HepG2 (cell line): ENCODE measurements around the gene ATG3. TPM values are rescaled to one million over a fixed set of nuclear protein-coding genes. Genes with fewer than 3 reads are reported as not detected.

Experiments
- CBX1 ChIP-seq: IDR thresholded peaks from one replicate; pipeline ENCODE4 v1.6.1; 2016; ENCODE audit warnings: antibody characterized with exemption, low read depth
- CEBPB ChIP-seq: IDR thresholded peaks from 2 replicates; pipeline ENCODE4 v1.6.1; 2011; ENCODE audit warnings: low read depth, low read length, improper control_type of control experiment, borderline replicate concordance
- CEBPG ChIP-seq: IDR thresholded peaks from 2 replicates; pipeline ENCODE4 v1.6.1; 2016
- DNMT1 ChIP-seq: sonication (generic); formaldehyde crosslinking; IDR thresholded peaks from 2 replicates; pipeline ENCODE4 v1.5.1; 2020; ENCODE audit warnings: mild to moderate bottlenecking, missing genetic modification reagents
- ETV6 ChIP-seq: sonication (generic); formaldehyde crosslinking; conservative IDR thresholded peaks from 2 replicates; pipeline ENCODE4 v1.4.0; 2020; ENCODE audit warnings: missing genetic modification reagents
- GTF2F1 ChIP-seq: fragments of 150-350 bp; IDR thresholded peaks from 2 replicates; pipeline ENCODE4 v1.6.1; 2014; ENCODE audit warnings: low read length
- NCOR1 ChIP-seq: fragments of 200-600 bp; sonication (generic); IDR thresholded peaks from 2 replicates; pipeline ENCODE4 v1.7.0; 2017; ENCODE audit warnings: antibody characterized with exemption, low read length, borderline replicate concordance
- PAWR ChIP-seq: sonication (generic); formaldehyde crosslinking; IDR thresholded peaks from 2 replicates; pipeline ENCODE4 v1.4.0; 2020; ENCODE audit warnings: missing genetic modification reagents, mild to moderate bottlenecking, borderline replicate concordance
- PAX8 ChIP-seq: sonication (generic); formaldehyde crosslinking; IDR thresholded peaks from 2 replicates; pipeline ENCODE4 v1.8.0; 2022; ENCODE audit warnings: mild to moderate bottlenecking, missing genetic modification reagents, borderline replicate concordance
- POGK ChIP-seq: sonication (generic); formaldehyde crosslinking; conservative IDR thresholded peaks from 2 replicates; pipeline ENCODE4 v1.8.0; 2022; ENCODE audit warnings: mild to moderate bottlenecking, moderate library complexity, missing genetic modification reagents
- RARA ChIP-seq: IDR thresholded peaks from 2 replicates; pipeline ENCODE4 v1.6.1; 2016; ENCODE audit warnings: missing genetic modification reagents, missing compliant biosample characterization
- RBFOX2 ChIP-seq: fragments of 200-400 bp; formaldehyde crosslinking; IDR thresholded peaks from 2 replicates; pipeline ENCODE4 v1.6.1; 2017; ENCODE audit warnings: low read depth, mild to moderate bottlenecking, low read length
- REXO4 ChIP-seq: sonication (generic); formaldehyde crosslinking; IDR thresholded peaks from 2 replicates; pipeline ENCODE4 v1.8.0; 2022; ENCODE audit warnings: missing genetic modification reagents, mild to moderate bottlenecking, borderline replicate concordance
- SETDB1 ChIP-seq: sonication (generic); formaldehyde crosslinking; IDR thresholded peaks from 2 replicates; pipeline ENCODE4 v1.5.1; 2020; ENCODE audit warnings: missing genetic modification reagents, mild to moderate bottlenecking, borderline replicate concordance
- TAF1 ChIP-seq: sonication (generic); formaldehyde crosslinking; IDR thresholded peaks from 2 replicates; pipeline ENCODE4 v1.4.0; 2020; ENCODE audit warnings: missing genetic modification reagents
- YY1 ChIP-seq: IDR thresholded peaks from 2 replicates; pipeline ENCODE4 v1.6.1; 2011; ENCODE audit warnings: low read length, low read depth, moderate library complexity, mild to moderate bottlenecking; ENCODE audit not compliant: insufficient read depth, insufficient replicate concordance
- ZBTB7B ChIP-seq: sonication (generic); formaldehyde crosslinking; IDR thresholded peaks from 2 replicates; pipeline ENCODE4 v1.4.0; 2020; ENCODE audit warnings: missing genetic modification reagents
- ZFP36L1 ChIP-seq: sonication (generic); formaldehyde crosslinking; IDR thresholded peaks from 2 replicates; pipeline ENCODE4 v1.8.0; 2022; ENCODE audit warnings: mild to moderate bottlenecking, missing genetic modification reagents, moderate library complexity
- ZFP37 ChIP-seq: sonication (generic); formaldehyde crosslinking; IDR thresholded peaks from 2 replicates; pipeline ENCODE4 v1.4.0; 2020; ENCODE audit warnings: missing genetic modification reagents, borderline replicate concordance
- ZNF335 ChIP-seq: sonication (generic); formaldehyde crosslinking; IDR thresholded peaks from 2 replicates; pipeline ENCODE4 v1.4.0; 2020; ENCODE audit warnings: missing genetic modification reagents
- ZNF431 ChIP-seq: sonication (generic); formaldehyde crosslinking; IDR thresholded peaks from 2 replicates; pipeline ENCODE4 v1.9.0; 2022; ENCODE audit warnings: missing genetic modification reagents, low read depth, mild to moderate bottlenecking, borderline replicate concordance
- ZNF543 ChIP-seq: sonication (generic); formaldehyde crosslinking; IDR thresholded peaks from 2 replicates; pipeline ENCODE4 v1.4.0; 2020; ENCODE audit warnings: mild to moderate bottlenecking, missing genetic modification reagents
- ZNF724P ChIP-seq: sonication (generic); formaldehyde crosslinking; IDR thresholded peaks from 2 replicates; pipeline ENCODE4 v1.8.0; 2022; ENCODE audit warnings: missing genetic modification reagents, borderline replicate concordance
- ZNF776 ChIP-seq: sonication (generic); formaldehyde crosslinking; IDR thresholded peaks from 2 replicates; pipeline ENCODE4 v1.4.0; 2020; ENCODE audit warnings: mild to moderate bottlenecking, missing genetic modification reagents
- ZNF878 ChIP-seq: sonication (generic); formaldehyde crosslinking; IDR thresholded peaks from 2 replicates; pipeline ENCODE4 v1.8.1; 2023; ENCODE audit warnings: mild to moderate bottlenecking, missing genetic modification reagents, moderate library complexity
- ZSCAN12 ChIP-seq: sonication (generic); formaldehyde crosslinking; IDR thresholded peaks from 2 replicates; pipeline ENCODE4 v1.9.0; 2021; ENCODE audit warnings: mild to moderate bottlenecking, missing genetic modification reagents
- polyA plus RNA-seq, 8 experiments: library from polyadenylated mRNA; depleted of rRNA in 3 of 8; stranded (reverse) in 7 of 8; unstranded in 1 of 8; fragments of >200 nt; fragmentation: Illumina TruSeq in 4 of 8; extraction: Trizol in 4 of 8; gene quantifications; 2 replicates each; pipeline versions ENCODE4 v1.2.1 to v1.2.3, GENCODE V29; 2011 to 2016; ENCODE audit warnings: low read depth in 4 of 8, missing spikeins in 1 of 8, mixed read lengths in 1 of 8; ENCODE audit not compliant: insufficient read depth in 1 of 8
- total RNA-seq, 5 experiments: library from RNA; depleted of rRNA; stranded (reverse); fragments of >200 nt; fragmentation: Illumina TruSeq; extraction: Trizol; gene quantifications; 2 replicates each; pipeline ENCODE4 v1.2.3, GENCODE V29; 2016; ENCODE audit warnings: low read depth in 1 of 5
- TF ChIP-seq, protein P1 (sequence below): sonication (generic); formaldehyde crosslinking; IDR thresholded peaks from 2 replicates; pipeline ENCODE4 v1.5.1; 2020; ENCODE audit warnings: mild to moderate bottlenecking, missing genetic modification reagents

The ATG3 gene
- total and polyA plus RNA-seq, 2 of the 13 experiments (the other 11 are each of a cell fraction or from before 2014, with no cell fraction given), result 19.6 to 34.8 TPM

DNA sequence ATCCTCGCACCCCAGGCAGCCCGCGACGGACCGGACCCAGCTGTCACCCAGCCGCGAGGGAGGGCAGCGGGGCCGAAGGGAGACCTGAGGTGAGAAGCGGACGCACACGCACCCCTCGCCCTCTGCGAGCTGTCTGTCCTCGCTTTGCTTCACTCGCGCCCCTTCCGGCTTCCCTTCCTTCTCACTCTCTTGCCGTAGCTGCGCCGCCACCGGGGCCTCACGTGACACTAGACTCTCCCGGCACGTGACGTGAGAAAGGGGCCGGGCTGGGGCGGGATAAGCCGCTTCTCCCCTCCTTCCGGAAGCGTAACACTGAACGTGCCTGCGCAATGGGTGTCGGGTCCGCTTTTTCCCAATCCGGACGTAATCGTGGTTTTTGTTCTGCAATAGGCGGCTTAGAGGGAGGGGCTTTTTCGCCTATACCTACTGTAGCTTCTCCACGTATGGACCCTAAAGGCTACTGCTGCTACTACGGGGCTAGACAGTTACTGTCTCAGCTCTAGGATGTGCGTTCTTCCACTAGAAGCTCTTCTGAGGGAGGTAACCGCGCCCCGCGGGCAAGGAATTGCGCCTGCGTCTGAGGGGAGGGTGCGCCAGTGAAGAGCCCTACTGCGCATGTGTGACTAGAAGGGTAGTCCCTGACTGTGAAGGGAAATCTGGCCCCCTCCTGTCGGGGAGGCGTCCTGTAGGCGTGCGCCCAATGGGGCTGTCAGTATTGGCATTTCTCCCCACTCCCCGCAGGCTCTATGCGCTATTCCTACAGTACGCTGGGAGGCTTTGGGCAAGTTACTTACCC, at the start of gene ATG3, which contains the start of gene SLC35A5 (continued):
- TF ChIP-seq, protein P1, sequence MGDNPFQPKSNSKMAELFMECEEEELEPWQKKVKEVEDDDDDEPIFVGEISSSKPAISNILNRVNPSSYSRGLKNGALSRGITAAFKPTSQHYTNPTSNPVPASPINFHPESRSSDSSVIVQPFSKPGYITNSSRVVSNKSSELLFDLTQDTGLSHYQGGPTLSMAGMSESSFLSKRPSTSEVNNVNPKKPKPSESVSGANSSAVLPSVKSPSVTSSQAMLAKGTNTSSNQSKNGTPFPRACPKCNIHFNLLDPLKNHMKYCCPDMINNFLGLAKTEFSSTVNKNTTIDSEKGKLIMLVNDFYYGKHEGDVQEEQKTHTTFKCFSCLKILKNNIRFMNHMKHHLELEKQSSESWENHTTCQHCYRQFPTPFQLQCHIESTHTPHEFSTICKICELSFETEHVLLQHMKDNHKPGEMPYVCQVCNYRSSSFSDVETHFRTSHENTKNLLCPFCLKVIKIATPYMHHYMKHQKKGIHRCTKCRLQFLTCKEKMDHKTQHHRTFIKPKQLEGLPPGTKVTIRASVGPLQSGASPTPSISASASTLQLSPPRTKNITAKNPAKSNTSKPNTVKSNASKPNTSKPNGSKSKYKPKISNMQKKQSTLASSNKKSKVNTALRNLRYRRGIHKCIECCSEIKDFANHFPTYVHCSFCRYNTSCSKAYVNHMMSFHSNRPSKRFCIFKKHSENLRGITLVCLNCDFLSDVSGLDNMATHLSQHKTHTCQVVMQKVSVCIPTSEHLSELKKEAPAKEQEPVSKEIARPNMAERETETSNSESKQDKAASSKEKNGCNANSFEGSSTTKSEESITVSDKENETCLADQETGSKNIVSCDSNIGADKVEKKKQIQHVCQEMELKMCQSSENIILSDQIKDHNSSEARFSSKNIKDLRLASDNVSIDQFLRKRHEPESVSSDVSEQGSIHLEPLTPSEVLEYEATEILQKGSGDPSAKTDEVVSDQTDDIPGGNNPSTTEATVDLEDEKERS, result 0 out of 2 replicates have a peak, but pooled peaks have one; percentile 65
- TF ChIP-seq GTF2F1 (peak; percentile 84; the same call in 1 of the 2 replicates), NCOR1 (no peak; the same call in 1 of the 2 replicates), ZSCAN12 (no peak), CEBPG (CRISPR knock-in tag) (peak; percentile 59; the same call in 1 of the 2 replicates), ZNF335 (CRISPR knock-in tag) (peak; percentile 85), RARA (peak; percentile 32; the same call in 1 of the 2 replicates), ZBTB7B (CRISPR knock-in tag) (no peak), CBX1 (no peak), PAX8 (CRISPR knock-in tag) (no peak), ZNF431 (CRISPR knock-in tag) (no peak), PAWR (CRISPR knock-in tag) (no peak), YY1 (peak; percentile 52), TAF1 (CRISPR knock-in tag) (peak; percentile 79), REXO4 (CRISPR knock-in tag) (no peak), SETDB1 (CRISPR knock-in tag) (no peak), ZFP36L1 (CRISPR knock-in tag) (peak; percentile 94), ZNF543 (CRISPR knock-in tag) (peak; percentile 58; the same call in 1 of the 2 replicates), CEBPB (peak; percentile 86), ZNF878 (CRISPR knock-in tag) (peak; percentile 46; the same call in 1 of the 2 replicates), ZFP37 (CRISPR knock-in tag) (peak; percentile 36; the same call in 1 of the 2 replicates), ETV6 (peak; percentile 72; the same call in 1 of the 2 replicates), ZNF776 (CRISPR knock-in tag) (0 out of 2 replicates have a peak, but pooled peaks have one; percentile 1), POGK (CRISPR knock-in tag) (peak; percentile 80; the same call in 1 of the 2 replicates), DNMT1 (no peak), RBFOX2 (peak; percentile 82), ZNF724P (CRISPR knock-in tag) (peak; percentile 91)
